Measurements from ENCODE around the gene GOLGA6L26. TPM values are rescaled to one million over a fixed set of nuclear protein-coding genes. Genes with fewer than 3 reads are reported as not detected.
"Not testable (repeated sequence)": the region's sequence is repeated elsewhere in the genome, so short reads cannot be mapped to it uniquely, and the experiment has no call there.

GOLGA6L26 gene
- total and polyA plus RNA-seq, 2 of the 8 experiments (the other 6 are each of a cell fraction or from before 2014, with no cell fraction given): not detected

GRCh38 chr15:23303246-23303645 lies 30.8 kb downstream of the GOLGA6L26 start:
- H3K36me3 ChIP-seq (ENCODE audit: control insufficient read depth in 2 of 4, insufficient read depth in 4 of 4, low read length in 3 of 4); POLR2A ChIA-PET (ENCODE audit: partially characterized antibody); DNase-seq (ENCODE audit: low read depth in 1 of 2, low spot score in 2 of 2); H4K91ac ChIP-seq (replicated peaks; ENCODE audit: insufficient read length, low read length); H3K56ac ChIP-seq (replicated peaks; ENCODE audit: insufficient read length, low read depth, low read length); H3K14ac ChIP-seq (ENCODE audit: insufficient read length); H3K23me2 ChIP-seq (ENCODE audit: low read depth, low read length); H4K8ac ChIP-seq (ENCODE audit: extremely low read depth, insufficient read depth, low read length); CTCF ChIA-PET (ENCODE audit: partially characterized antibody); H2BK5ac ChIP-seq (ENCODE audit: low read depth, low read length); H3K4me2 ChIP-seq (ENCODE audit: insufficient read depth in 1 of 2, low read depth in 2 of 2, low read length in 2 of 2); H2BK15ac ChIP-seq (ENCODE audit: low read length); H3K79me1 ChIP-seq (ENCODE audit: low read depth, low read length); H3K4me1 ChIP-seq (replicated peaks in 1 of 4; ENCODE audit: control insufficient read depth in 3 of 4, insufficient read depth in 4 of 4, low read length in 3 of 4); H3K9me3 ChIP-seq (ENCODE audit: insufficient read depth in 2 of 2, low read depth in 1 of 2, low read length in 1 of 2); H2AK5ac ChIP-seq (ENCODE audit: low read depth, low read length); H2BK20ac ChIP-seq (ENCODE audit: low read length); FAIRE-seq; H3K9ac ChIP-seq (replicated peaks in 1 of 4; ENCODE audit: extremely low read depth in 1 of 4, low read depth in 3 of 4, low read length in 3 of 4); H3K4ac ChIP-seq (replicated peaks; ENCODE audit: insufficient read length, low read depth, low read length); H3K23ac ChIP-seq (ENCODE audit: insufficient read length); H3K27me3 ChIP-seq (replicated peaks in 1 of 4; ENCODE audit: control insufficient read depth in 3 of 4, extremely low read depth in 1 of 4, insufficient read depth in 3 of 4, low read length in 3 of 4); H3K4me3 ChIP-seq (ENCODE audit: extremely low read depth in 1 of 4, insufficient read depth in 2 of 4, low read depth in 3 of 4, low read length in 4 of 4); H2BK12ac ChIP-seq (ENCODE audit: low read depth, low read length); H3K27ac ChIP-seq (ENCODE audit: low read depth, low read length); H2AFZ ChIP-seq (ENCODE audit: low read length); H3K18ac ChIP-seq (ENCODE audit: extremely low read depth, low read length); H2BK120ac ChIP-seq (replicated peaks; ENCODE audit: low read depth, low read length); H4K20me1 ChIP-seq (replicated peaks in 1 of 2; ENCODE audit: control insufficient read depth in 1 of 2, insufficient read depth in 2 of 2, low read length in 2 of 2); H4K5ac ChIP-seq (ENCODE audit: insufficient read length, low read depth, low read length); H3K79me2 ChIP-seq (ENCODE audit: control insufficient read depth in 1 of 2, insufficient read depth in 2 of 2, low read length in 2 of 2): not testable (repeated sequence)
- WGBS, 2 experiments (ENCODE audit: extremely low coverage in 1 of 2, insufficient coverage in 1 of 2, insufficient read length in 1 of 2, insufficient replicate concordance in 2 of 2, low coverage in 1 of 2, low lambda C conversion rate in 2 of 2, missing lambda C conversion rate in 1 of 2): no CpG with 5 or more reads among the region's 33 CpGs

Small RNA genes within 50 kb of the gene (small RNA-seq; reads per million reads assigned to genes)
- gene RN7SL536P (ENCODE audit: insufficient read depth): not detected

Other genes with a start within 250 kb of the GOLGA6L26 start
- not detected in 2 replicates for gene GOLGA6L1, start 197.4 kb downstream of the GOLGA6L26 start, total RNA-seq (2021; fragmentation: NEBNext Ultra II Directional; extraction: Animal tissue kit (Norgen Biotek cat#: 25700))
- not detected in 2 replicates for gene GOLGA6L1, start 197.4 kb downstream of the GOLGA6L26 start, polyA plus RNA-seq (2011; rRNA removed)
- gene GOLGA8S, start 20.6 kb upstream of the GOLGA6L26 start, total RNA-seq (2021; fragmentation: NEBNext Ultra II Directional; extraction: Animal tissue kit (Norgen Biotek cat#: 25700)): 0.11 and 0.17 TPM in 2 replicates
- gene GOLGA8S, start 20.6 kb upstream of the GOLGA6L26 start, polyA plus RNA-seq (2011; rRNA removed): 0.05 TPM in 2 replicates
- not detected in 2 replicates for gene GOLGA6L2, start 113.0 kb upstream of the GOLGA6L26 start, total RNA-seq (2021; fragmentation: NEBNext Ultra II Directional; extraction: Animal tissue kit (Norgen Biotek cat#: 25700))
- not detected in 2 replicates for gene GOLGA6L2, start 113.0 kb upstream of the GOLGA6L26 start, polyA plus RNA-seq (2011; rRNA removed)
- gene MKRN3, start 231.5 kb upstream of the GOLGA6L26 start, total RNA-seq (2021; fragmentation: NEBNext Ultra II Directional; extraction: Animal tissue kit (Norgen Biotek cat#: 25700)): not detected in 2 replicates
- gene MKRN3, start 231.5 kb upstream of the GOLGA6L26 start, polyA plus RNA-seq (2011; rRNA removed): not detected in 2 replicates